GM23338 (cell line): ENCODE data around the gene BRD2.

Experiments
- POLR2AphosphoS5 ChIP-seq: IDR thresholded peaks from 2 replicates; pipeline ENCODE4 v1.6.1; 2016; ENCODE audit warnings: antibody characterized with exemption, low read depth
- TF ChIP-seq, protein P1 (sequence below), 2 experiments: fragments of 200-600 bp in 1 of 2; sonication (generic) in 1 of 2; conservative IDR thresholded peaks; 2 replicates each; pipeline versions ENCODE4 v1.5.1 to v1.6.1; 2016 to 2017; ENCODE audit warnings: antibody characterized with exemption in 2 of 2, low read depth in 2 of 2, mild to moderate bottlenecking in 2 of 2, moderate library complexity in 1 of 2

DNA sequence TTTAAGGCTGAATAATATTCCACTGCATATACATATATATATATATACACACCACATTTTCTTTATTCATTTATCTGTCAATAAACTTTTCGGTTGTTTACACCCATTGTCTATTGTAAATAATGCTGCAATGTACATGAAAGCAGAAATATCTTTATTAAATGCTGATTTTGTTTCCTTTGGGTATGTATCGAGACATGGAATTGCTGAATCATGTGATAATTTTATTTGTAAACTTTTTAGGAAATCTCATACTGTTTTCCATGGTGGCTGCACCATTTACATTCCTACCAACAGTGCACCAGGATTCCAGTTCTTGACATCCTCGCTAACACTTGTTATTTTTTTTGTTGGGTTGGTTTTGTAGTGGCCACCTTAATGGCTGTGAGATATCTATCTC is 55.1 kb downstream of the BRD2 start:
- TF ChIP-seq, protein P1, sequence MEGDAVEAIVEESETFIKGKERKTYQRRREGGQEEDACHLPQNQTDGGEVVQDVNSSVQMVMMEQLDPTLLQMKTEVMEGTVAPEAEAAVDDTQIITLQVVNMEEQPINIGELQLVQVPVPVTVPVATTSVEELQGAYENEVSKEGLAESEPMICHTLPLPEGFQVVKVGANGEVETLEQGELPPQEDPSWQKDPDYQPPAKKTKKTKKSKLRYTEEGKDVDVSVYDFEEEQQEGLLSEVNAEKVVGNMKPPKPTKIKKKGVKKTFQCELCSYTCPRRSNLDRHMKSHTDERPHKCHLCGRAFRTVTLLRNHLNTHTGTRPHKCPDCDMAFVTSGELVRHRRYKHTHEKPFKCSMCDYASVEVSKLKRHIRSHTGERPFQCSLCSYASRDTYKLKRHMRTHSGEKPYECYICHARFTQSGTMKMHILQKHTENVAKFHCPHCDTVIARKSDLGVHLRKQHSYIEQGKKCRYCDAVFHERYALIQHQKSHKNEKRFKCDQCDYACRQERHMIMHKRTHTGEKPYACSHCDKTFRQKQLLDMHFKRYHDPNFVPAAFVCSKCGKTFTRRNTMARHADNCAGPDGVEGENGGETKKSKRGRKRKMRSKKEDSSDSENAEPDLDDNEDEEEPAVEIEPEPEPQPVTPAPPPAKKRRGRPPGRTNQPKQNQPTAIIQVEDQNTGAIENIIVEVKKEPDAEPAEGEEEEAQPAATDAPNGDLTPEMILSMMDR (conservative IDR thresholded peaks at IDR 0.05; ENCODE audit: low read depth in 2 of 2): no peak
- TF ChIP-seq POLR2AphosphoS5: no peak
